ENCODE results near the gene MRPL53. TPM values are rescaled to one million over a fixed set of nuclear protein-coding genes. Genes with fewer than 3 reads are reported as not detected.

Gene MRPL53
- total RNA-seq (2014; rRNA removed; shearing (Covaris generic)) = 39.4 and 55.2 TPM in 2 replicates

DNA sequence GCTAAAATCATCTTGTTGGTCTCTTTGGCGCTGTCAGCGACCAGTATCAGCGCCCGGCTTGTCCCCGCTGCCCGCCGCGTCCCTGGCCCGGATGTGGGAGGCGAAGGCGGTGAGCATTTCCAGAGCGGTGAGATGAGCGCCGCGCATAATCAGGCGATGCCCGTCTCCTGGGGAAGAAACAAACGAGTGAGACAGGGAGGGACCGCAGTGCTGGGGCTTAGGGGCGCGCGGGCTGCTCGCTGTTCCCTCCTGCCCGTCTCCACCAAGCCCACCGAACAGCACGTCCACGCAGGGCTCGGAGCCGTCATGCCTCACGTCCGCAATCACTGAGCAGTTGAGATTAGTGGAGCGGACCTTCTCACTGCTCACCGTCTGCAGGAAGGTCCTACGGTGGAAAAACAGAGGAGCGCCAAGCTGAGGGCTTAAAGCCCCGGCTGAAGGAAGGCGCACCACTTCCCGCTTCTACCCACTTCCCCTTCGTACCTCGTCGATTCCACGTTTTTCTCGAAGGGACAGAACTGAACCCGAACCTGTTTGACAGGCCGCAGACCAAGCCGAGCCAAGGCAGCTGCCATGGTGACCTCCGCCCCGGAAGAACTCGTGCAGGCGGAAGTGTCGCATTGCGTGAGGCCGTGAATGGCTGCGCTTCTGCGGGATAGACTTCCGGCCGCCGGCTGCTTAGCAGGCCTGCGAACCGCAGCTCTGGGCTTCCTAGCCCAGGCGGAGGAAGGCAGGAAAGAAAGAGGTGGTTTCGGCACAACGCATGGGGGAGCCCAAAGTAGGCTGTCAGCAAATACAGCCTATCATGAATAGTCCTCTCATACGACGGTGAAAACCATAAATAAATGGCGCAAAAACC, at the start of gene MRPL53:
TSS of gene MRPL53 (minus strand) at position 595 of the 859 bp plus-strand sequence. CDS start at position 575, 20 bp downstream.
- peak; percentile 97 for DNase-seq (ENCODE audit: low spot score)

DNA sequence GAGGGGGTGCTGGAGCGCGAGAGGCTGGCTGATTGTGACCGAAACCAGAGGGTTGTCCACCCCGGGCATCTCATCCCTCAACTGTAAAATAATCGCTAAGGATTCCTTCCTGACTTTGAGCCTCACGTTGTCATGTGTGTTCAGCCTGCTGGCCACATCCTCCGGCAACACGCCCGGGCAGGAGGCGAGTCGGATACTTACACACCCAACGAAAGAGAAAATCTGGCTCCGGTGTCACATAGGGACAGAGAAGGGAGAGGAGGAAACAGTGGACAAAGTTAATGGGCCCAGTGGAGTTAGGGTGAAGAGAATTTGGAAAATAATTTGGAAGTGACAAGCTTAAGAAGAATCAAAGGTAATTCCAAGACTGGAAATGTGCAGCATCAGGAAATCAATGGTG, 44.2 kb upstream of the MRPL53 start:
- DNase-seq (ENCODE audit: low spot score) = no peak

DNA sequence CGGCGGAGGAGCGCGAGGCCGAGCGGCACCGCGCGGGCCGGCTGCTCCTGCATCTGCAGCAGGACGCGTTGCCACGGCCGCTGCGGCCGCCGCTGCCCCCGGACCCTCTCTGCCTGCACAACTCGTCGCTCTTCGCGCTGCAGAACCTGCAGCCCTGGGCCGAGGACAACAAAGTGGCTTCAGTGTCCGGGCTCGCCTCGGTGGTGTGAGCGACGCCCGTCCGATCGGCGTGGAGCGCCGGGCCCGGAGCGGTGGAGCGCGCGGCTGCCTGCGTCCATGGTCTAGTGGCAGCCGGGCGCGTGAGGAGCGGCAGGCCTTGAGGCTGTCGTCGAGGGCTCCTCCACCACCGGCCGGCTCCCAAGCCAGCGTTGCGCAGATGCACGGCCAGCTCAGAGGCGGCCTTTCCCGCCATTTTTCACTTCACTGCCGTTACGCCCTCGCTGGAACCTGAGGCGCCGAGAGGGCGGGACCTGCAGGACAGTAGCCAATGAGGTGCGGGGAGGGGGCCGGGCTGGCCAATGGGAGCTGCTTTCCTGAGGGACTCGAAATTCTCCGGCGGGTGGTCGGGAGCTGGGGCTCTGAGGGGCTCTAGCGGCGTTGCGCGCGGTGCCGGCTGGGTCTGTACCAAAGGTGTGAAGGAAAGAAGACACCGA, 43.6 kb upstream of the MRPL53 start:
- DNase-seq (ENCODE audit: low spot score) = no peak

DNA sequence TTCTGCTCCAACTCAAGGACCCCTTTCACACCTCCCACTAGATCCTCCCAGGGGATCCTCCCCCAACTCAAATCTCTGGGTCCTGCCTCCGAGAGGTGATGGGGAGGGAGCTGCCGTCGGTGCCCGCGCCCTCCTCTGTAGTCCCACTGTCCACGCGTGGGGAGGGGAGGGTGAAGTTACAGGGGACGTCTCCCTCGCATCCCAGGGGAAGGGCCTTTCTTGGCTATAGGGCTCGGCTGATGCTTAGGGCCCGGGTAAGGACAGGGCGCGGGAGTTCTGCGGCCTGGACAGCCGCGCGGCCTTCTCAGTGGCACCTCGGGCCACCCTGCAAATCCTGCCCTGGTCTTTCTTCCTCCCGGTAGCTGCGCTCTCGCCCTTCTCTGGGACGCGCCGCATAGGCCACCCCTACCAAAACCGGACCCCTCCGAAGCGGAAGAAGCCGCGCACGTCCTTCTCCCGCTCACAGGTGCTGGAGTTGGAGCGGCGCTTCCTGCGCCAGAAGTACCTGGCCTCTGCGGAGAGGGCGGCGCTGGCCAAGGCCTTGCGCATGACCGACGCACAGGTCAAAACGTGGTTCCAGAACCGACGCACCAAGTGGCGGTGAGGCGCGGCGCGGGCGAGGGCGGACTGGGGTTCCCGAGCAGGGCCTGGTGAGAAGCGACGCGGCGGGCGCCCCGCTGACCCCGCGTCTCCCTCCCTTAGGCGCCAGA, 42.9 kb upstream of the MRPL53 start:
- no peak for DNase-seq (ENCODE audit: low spot score)

- no peak for DNase-seq (ENCODE audit: low spot score)
Measured at GRCh38 chr2:74514368-74515270, 42.1 kb upstream of the MRPL53 start, which contains the start of gene TLX2. TSS of gene TLX2 (plus strand) at chr2:74514450. CDS start at chr2:74514807, 357 bp downstream.

GRCh38 chr2:74513605-74514367, 41.3 kb upstream of the MRPL53 start:
- DNase-seq (ENCODE audit: low spot score) = no peak

- DNase-seq (ENCODE audit: low spot score) = no peak
Measured at GRCh38 chr2:74512744-74513604, 40.5 kb upstream of the MRPL53 start.

DNA sequence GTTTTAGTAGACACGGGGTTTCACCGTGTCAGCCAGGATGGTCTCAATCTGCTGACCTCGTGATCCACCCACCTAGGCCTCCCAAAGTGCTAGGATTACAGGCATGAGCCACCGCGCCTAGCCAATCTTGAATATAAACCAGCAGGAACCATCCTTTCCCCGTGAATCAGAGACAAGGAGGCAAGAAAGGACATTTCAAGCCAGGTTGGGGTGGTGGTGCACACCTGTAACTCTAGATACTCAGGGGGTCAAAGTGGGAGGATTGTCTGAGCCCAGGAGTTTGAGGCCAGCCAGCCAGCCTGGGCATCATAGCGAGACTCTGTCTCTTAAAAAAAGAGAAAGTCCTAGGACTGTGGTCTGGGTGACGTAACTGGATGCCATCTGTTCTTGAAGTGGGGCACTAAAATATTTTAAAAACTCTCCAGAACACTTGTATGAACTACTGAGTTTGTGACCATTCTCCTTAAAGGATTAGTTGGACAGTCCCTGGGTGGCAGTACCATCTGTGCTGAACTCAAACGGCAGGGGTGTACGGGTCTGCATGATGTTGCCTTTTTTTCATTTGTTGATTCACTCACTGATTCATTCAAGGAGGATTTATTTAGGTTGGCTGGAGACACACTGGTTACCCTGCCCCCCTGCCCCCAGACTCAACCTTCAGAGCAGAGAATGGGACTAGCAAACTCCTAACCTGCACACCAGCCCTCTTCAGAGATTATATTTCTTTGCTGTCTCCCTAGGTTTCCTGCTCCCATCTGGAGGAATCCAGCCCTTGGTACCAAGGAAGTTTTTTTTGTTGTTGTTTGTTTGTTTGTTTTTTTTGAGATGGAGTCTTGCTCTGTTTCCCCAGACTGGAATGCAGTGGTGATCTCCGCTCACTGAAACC, 38.9 kb upstream of the MRPL53 start:
- no peak for DNase-seq (ENCODE audit: low spot score)

DNA sequence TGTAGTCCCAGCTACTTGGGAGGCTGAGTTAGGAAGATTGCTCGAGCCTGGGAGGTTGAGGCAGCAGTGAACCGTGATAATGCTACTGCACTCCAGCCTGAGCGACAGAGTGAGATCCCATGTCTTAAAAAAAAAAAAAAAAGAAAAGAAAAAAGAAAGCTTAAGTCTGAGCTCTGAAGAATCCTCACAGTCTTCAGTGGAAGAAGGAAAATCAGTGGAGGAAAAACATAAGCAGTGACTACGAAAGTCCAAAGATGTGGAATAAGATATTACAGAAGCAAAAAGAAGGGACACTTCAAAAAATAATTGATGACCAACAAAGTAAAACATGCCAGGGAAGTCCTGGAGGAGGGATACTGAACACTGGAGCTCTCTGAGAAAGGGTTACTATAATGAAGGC, 37.8 kb upstream of the MRPL53 start:
- no peak for DNase-seq (ENCODE audit: low spot score)

DNA sequence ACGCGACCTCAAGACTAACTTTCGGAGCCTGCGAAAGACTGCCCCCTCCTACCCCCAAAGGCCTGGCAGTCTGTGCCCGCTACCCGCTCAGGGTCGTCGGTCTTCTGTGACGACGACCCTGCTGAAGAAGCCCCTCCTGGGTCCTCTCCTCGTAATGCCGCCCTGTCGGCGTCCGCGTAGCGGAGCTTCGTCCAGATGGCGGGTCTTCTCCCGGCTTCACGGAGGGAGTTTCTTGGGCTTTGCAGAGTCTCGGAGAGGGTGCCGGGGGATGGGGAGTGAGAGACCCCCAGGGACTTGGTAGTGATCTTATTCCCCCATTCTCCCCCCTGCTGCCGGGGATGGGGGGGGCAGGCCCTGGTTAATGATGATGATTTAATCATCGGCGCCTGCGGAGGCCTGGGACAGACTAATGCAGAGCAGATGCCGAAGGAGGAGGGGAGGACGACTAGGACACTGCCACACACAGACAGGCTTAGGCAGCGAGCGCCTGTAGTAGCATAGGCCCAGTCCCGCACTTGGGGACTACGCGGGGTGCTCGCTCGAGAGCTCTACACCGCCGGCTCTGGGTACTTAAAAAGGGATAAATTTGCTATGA, 35.5 kb upstream of the MRPL53 start:
- peak; percentile 39 for DNase-seq (ENCODE audit: low spot score)

DNA sequence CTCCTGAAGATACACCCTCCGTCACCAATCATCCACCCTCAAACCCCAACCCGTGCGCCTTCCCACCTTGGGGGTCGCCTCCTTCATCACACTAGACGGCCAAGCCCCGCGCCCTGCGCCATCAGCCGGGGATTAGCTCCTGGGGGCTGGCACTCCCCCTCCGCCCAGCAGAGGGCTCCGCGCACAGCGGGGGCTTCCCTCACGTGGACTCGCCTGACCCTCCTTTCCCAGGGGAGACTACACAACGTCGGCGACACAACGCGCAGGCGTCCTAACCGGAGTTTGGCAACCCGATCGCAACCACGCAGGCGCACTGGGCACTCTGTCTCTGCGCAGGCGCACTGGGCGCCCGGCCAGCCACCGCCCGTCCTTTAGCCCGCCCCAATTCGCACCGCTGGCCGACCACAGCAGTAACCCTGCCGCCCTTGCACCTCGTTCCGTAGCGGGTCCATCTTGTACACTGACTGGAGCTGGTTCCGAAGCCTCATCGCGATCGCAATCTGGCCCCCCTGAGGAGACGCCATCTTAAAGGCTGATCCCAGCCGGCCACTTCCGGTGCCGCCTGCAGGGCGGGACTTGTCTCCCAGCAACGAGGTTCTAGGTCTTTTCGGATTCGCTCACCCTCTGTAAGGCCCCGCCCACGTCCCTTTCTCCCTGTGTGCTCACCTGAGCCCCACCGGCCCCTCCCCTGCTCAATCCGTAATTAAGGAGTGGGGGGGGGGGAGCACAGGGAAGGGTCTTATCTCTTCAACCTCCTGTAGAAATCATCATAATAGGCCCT, 34.9 kb upstream of the MRPL53 start, which contains the start of gene PCGF1:
TSS of gene PCGF1 (minus strand) at position 551 of the 781 bp plus-strand sequence. CDS start at position 524, 27 bp downstream.
- peak; percentile 99 for DNase-seq (ENCODE audit: low spot score)

DNA sequence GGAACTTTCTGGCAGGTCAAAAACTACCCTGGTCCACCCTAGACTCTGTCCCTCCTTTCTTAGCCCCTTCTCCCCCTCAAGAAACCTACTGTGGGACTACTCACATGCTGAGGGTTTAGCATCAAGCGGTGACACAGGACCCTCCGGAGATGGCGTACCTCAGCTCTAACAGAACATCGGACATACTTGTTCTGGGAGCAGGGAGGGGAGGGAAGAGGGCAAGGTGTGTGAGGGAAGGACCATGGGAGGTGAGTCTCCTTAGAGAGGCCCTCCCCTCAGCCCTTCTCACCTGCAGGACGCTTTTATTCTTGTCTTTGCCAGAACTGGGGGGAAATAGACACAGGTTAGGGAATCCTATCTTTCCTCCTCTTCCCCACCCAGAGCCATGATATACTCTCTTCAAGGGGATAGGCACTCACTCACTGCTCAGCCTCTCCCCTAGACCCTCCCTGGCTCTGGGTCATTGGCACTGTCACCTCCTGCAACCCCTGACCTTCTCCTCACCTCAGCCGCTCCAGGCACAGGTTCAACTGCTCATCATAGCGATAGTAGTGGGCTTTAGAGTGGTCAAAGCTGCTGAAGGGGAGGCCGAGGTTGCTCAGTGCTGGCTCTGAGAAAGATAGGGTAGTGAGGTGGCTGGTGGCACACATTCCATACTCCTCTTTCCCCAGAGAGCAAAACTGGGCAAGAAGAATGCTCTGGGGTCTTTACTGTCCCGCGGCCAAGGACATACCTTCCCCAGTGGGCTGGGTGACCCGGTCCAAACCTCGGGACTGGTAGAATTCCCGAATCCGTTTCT, 33.2 kb upstream of the MRPL53 start:
- DNase-seq (ENCODE audit: low spot score) = no peak

- DNase-seq (ENCODE audit: low spot score) = no peak
Measured at GRCh38 chr2:74504591-74504990, 32.1 kb upstream of the MRPL53 start.

GRCh38 chr2:74503506-74504475, 31.3 kb upstream of the MRPL53 start:
- DNase-seq (ENCODE audit: low spot score) = no peak

Data from HT-29 (cell line).